Posterior cingulate gyrus (tissue), 11 donors: Measurements from ENCODE around the gene YARS1.

ENCODE experiments used
- DNase-seq, 10 donors: peaks; one replicate each; pipeline versions ENCODE4 v3.0.0 to v3.0.0-alpha.2; 2020 to 2021; ENCODE audit warnings: mixed read lengths in 3 of 10
- intact Hi-C: fragments of 100-400 bp; cut with DNase I; formaldehyde crosslinking; loops from one replicate; pipeline ENCODE4 v1.15.1; 2023

The YARS1 gene

GRCh38 chr1:32767641-32768040, 49.5 kb downstream of the YARS1 start:
- intact Hi-C loops, result no loop called here
- DNase-seq, result peak in 1 of 10 donors; percentile 36

GRCh38 chr1:32767156-32767555, 50.0 kb downstream of the YARS1 start:
- DNase-seq, result no peak
- intact Hi-C loops, result no loop called here

GRCh38 chr1:32766328-32766972, 50.7 kb downstream of the YARS1 start:
- peak in 2 of 10 donors; percentile 27 to 73 for DNase-seq
- intact Hi-C loops, result no loop called here

- peak in 2 of 10 donors; percentile 80 for DNase-seq
- intact Hi-C loops, result no loop called here
Measured at GRCh38 chr1:32765570-32766327, 51.4 kb downstream of the YARS1 start.

DNA sequence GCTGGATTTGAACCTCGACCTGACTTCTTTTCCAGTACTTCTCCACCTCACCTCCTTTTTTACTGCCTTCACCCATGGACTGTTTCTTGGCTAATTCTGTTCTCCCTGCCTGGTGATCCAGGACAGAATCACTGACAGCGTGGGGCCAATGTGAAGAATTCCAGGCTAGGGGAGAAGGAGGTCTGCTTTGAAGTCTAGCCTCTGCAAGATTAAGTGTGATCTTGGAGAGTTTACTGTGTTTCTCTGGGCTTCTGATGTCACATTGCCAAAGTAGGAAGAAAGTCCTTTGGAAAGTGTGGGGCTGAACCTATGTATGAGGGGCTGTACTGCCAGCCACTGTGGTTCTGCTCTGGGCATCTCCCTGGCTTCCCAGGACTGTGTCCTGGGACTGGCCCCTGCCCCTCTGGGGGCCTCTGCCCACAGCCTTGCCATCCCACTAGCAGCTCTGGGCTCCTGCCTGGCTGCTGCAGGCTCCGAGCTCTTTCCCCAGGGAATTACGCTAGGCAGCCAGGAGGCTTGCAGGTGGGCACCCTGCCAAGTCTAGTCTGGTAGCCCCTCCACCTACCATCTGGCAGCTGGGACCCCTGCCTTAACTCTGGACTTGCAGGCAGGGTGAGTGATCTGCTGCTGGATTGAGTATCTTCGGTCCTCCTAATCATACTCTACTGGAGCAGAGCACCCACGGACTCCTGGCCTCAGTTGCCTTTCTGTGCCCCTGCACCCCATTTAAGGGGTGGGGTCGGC, 52.2 kb downstream of the YARS1 start:
- intact Hi-C loops, result no loop called here
- peak in 2 of 10 donors; percentile 3 to 47 for DNase-seq

- intact Hi-C loops, result no loop called here
- DNase-seq, result peak in 1 of 10 donors; percentile 34
Measured at GRCh38 chr1:32763221-32763620, 53.9 kb downstream of the YARS1 start.

DNA sequence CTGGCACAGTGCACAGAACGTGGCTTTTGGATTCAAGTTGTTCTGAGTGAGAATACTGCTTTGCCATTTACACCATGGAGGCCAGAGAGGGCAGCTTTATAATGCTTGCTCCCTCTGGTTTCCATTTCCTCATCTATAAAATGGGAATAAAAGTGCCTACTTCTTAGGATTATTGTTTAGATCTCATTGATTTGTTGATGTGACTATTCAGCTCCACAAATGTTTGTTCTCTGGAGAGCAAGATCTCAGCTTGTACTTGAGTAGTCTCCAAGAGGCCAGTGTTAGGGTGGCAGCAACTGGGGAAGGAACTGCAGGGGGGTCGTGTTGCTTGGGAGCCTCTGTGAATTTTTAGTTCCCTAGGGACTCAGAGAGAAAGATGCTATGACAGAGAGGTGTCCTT, 55.2 kb downstream of the YARS1 start:
- no peak for DNase-seq
- intact Hi-C loops, result no loop called here

- DNase-seq, result peak in 1 of 10 donors; percentile 27
- intact Hi-C loops, result no loop called here
Measured at GRCh38 chr1:32761253-32761877, 55.8 kb downstream of the YARS1 start.

- DNase-seq, result peak in 2 of 10 donors; percentile 46 to 74
- intact Hi-C loops, result no loop called here
Measured at GRCh38 chr1:32759997-32760623, 57.0 kb downstream of the YARS1 start.

DNA sequence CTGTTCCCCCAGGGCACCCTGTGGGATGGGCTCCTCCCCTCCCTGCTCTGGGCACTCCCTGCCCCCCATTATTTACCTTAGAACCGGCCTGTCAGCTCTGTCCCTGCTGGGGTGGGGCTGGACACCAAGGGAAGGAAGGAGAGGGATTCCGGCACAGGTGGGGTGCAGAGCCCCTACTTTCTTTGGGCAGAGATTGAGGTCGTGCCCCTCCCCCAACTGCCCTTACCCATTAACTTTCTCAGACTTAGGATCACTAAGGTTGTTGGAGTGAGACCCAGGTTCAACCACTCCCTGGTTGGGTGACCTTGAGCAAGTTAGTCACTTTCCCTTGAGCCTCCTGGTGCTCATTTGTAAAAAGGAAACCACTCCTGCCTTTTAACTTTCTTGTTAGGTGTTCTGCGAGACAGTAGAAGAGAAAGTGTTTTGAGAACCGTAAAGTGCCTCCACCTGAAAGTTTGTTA, 57.6 kb downstream of the YARS1 start:
- DNase-seq, result no peak
- intact Hi-C loops, result no loop called here

DNA sequence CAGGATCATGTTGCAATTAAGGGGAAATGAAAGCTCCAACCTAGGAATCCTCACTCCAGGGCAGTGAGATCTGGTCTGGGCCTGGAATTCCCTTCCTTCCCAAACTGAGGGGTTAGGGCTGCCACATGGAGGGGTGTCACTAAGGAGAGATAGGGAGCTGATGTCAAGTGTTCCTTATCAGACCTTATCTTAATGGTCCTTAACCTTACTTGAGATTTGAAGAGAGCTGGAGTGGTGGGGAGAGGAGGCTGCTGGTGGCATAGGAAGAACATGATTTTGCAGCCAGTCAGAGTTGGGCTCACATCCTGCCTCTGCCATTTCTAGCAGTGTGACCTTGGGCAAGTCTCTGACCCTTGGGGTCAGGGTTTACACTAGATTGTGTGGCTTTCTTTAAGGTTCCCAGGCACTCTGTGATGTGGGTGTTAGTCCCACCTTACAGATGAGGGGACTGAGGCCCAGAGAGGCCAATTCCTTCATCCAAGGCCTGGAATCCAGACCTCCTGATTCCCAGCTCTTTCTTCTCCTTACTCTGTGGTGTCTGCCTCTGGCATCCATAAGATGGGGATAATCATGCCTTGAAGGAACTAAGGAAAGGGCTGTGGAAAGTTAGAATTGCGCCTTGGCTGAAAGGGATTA, 58.2 kb downstream of the YARS1 start:
- no peak for DNase-seq

GRCh38 chr1:32758177-32758794, 58.9 kb downstream of the YARS1 start:
- intact Hi-C loops, result no loop called here
- no peak for DNase-seq

More for the DNA sequence above, 58.2 kb downstream of the YARS1 start:
- intact Hi-C loops, result no loop called here

DNA sequence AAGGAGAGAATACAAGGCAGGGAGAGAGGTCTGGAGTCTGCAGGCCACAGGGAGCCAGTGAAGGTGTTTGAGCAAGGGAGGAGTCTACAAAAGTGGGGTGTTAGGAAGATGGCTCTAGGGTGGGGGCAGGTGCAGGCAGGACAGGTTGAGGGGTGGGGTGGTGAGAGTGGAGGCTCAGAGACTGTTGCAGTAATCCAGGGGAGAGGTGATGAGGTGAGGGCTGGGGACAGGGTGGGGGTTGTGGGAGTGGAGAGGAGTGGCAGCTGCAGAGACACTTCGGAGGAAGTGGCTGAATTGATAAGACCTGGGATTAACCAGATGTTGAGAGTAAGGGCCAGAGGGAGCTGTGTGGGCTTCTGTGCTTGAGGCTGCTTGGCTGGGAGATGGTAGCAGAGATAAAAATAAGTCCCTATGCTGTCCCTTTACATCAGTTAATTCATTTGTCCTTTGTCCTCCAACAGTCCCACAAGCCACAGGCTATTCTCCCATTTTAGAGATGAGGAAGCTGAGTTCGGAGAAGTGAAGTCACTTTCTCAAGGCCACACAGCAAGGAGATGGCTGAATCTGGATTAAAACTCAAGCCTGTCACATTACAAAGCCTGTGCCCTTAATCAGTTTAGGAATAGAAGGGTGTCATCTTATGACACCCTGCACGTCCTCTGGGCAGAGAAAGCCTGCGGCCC, 59.8 kb downstream of the YARS1 start:
- intact Hi-C loops, result no loop called here

GRCh38 chr1:32755810-32756159, 61.4 kb downstream of the YARS1 start:
- intact Hi-C loops, result no loop called here
- no peak for DNase-seq

More for the DNA sequence above, 59.8 kb downstream of the YARS1 start:
- no peak for DNase-seq

- intact Hi-C loops, result no loop called here
- DNase-seq, result no peak
Measured at GRCh38 chr1:32755098-32755809, 61.9 kb downstream of the YARS1 start.

DNA sequence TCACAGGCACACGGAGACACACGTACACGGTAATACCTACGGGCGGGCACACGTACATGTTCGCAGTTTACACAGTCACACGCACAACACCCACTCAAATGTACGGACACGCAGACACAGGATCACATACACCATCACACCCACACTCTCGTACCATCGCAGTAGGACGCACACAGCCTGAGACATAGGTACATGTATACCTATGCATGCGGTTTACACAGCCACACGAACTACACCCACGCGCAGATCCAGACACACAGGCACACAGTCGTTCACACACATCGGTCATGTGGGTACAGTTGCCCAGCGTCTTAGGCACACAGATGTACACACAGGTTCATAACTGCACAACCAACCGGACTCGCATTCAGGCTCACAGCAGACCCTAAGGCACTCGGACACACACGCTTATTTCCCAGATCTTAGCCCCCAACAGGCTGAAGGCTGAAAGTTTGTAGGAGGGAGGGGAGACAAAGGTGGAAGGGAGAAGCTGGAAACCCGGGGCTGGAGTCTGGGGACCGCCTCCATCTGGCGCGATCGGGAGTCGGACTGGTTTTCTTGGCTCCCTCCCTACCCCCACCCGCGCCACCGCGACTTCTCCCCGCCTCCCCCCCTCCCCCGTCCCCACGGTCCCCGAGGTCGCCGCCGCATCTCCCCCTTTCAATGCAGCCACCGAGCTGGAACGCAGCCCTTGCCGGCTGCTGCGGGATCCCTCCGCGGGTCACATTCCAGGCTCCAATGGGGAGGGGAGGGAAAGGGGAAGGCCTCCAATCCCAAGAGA, 62.7 kb downstream of the YARS1 start:
- peak in 4 of 10 donors; percentile 44 to 80 (median 48) for DNase-seq
- intact Hi-C loops, result no loop called here

GRCh38 chr1:32753532-32754316, 63.4 kb downstream of the YARS1 start:
- DNase-seq, result peak; percentile 40 to 96 (median 68)
- intact Hi-C loops, result no loop called here
